ENCODE measurements around the gene NRG2. TPM values are rescaled to one million over a fixed set of nuclear protein-coding genes. Genes with fewer than 3 reads are reported as not detected.

The NRG2 gene
- total and polyA plus RNA-seq, 2 of the 8 experiments (the other 6 are each of a cell fraction or from before 2014, with no cell fraction given): 0.27 to 0.54 TPM

GRCh38 chr5:140027807-140028206 lies 15.3 kb downstream of the NRG2 start:
- Histone ChIP-seq H4K20me1 (replicated peaks in 1 of 2; ENCODE audit: control insufficient read depth in 1 of 2, insufficient read depth in 2 of 2, low read length in 2 of 2) (no peaks in the 10 kb centered on the region), H3K4me1 (replicated peaks in 1 of 4; ENCODE audit: control insufficient read depth in 3 of 4, insufficient read depth in 4 of 4, low read length in 3 of 4) (no peaks in the 10 kb centered on the region), H3K23me2 (ENCODE audit: low read depth, low read length) (no peaks in the 10 kb centered on the region), H3K79me2 (ENCODE audit: control insufficient read depth in 1 of 2, insufficient read depth in 2 of 2, low read length in 2 of 2) (no peaks in the 10 kb centered on the region), H2AFZ (ENCODE audit: low read length) (no peak overlapping the region), H4K91ac (replicated peaks; ENCODE audit: insufficient read length, low read length) (no peak overlapping the region), H4K8ac (ENCODE audit: extremely low read depth, insufficient read depth, low read length) (no peak overlapping the region), H2BK20ac (ENCODE audit: low read length) (no peak overlapping the region), H3K9me3 (ENCODE audit: insufficient read depth in 2 of 2, low read depth in 1 of 2, low read length in 1 of 2) (no peaks in the 10 kb centered on the region), H3K36me3 (ENCODE audit: control insufficient read depth in 2 of 4, insufficient read depth in 4 of 4, low read length in 3 of 4) (no peaks in the 10 kb centered on the region), H2BK15ac (ENCODE audit: low read length) (no peak overlapping the region), H2BK5ac (ENCODE audit: low read depth, low read length) (no peak overlapping the region), H3K56ac (replicated peaks; ENCODE audit: insufficient read length, low read depth, low read length) (no peak overlapping the region), H3K9ac (replicated peaks in 1 of 4; ENCODE audit: extremely low read depth in 1 of 4, low read depth in 3 of 4, low read length in 3 of 4) (no peak overlapping the region), H3K4me3 (ENCODE audit: extremely low read depth in 1 of 4, insufficient read depth in 2 of 4, low read depth in 3 of 4, low read length in 4 of 4) (no peak overlapping the region), H2BK120ac (replicated peaks; ENCODE audit: low read depth, low read length) (no peak overlapping the region), H3K14ac (ENCODE audit: insufficient read length) (no peak overlapping the region), H3K23ac (ENCODE audit: insufficient read length) (no peak overlapping the region), H4K5ac (ENCODE audit: insufficient read length, low read depth, low read length) (no peak overlapping the region), H3K27me3 (replicated peaks in 1 of 4; ENCODE audit: control insufficient read depth in 3 of 4, extremely low read depth in 1 of 4, insufficient read depth in 3 of 4, low read length in 3 of 4) (no peaks in the 10 kb centered on the region; a peak in 2 of 7 replicates), H3K4ac (replicated peaks; ENCODE audit: insufficient read length, low read depth, low read length) (no peak overlapping the region), H2BK12ac (ENCODE audit: low read depth, low read length) (no peak overlapping the region), H2AK5ac (ENCODE audit: low read depth, low read length) (no peak overlapping the region), H3K79me1 (ENCODE audit: low read depth, low read length) (no peaks in the 10 kb centered on the region), H3K4me2 (ENCODE audit: insufficient read depth in 1 of 2, low read depth in 2 of 2, low read length in 2 of 2) (no peak overlapping the region), H3K27ac (ENCODE audit: low read depth, low read length) (no peak overlapping the region), H3K18ac (ENCODE audit: extremely low read depth, low read length) (no peak overlapping the region)
- TF ChIP-seq SUZ12 (IDR thresholded peaks at IDR 0.05; ENCODE audit: low read length) (no peak), EZH2 (IDR thresholded peaks at IDR 0.05; ENCODE audit: low read depth, low read length, severe bottlenecking) (no peak), YY1 (IDR thresholded peaks at IDR 0.05; ENCODE audit: low read depth, low read length) (no peak), RXRA (IDR thresholded peaks at IDR 0.05; ENCODE audit: insufficient read depth, low read depth, low read length) (no peak)
- TF ChIP-seq, protein P1, sequence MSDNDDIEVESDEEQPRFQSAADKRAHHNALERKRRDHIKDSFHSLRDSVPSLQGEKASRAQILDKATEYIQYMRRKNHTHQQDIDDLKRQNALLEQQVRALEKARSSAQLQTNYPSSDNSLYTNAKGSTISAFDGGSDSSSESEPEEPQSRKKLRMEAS (IDR thresholded peaks at IDR 0.05): no peak
- ChIA-PET POLR2A (ENCODE audit: partially characterized antibody) (no interaction called here), CTCF (ENCODE audit: partially characterized antibody) (interaction anchor here (0.9 to 1.9 kb wide), 2 partner anchors 15 to 178 kb away, joined by 3 to 5 read pairs; partner anchors contain the start of gene NRG2)
- FAIRE-seq (no peak), DNase-seq (ENCODE audit: low read depth in 1 of 2, low spot score in 2 of 2) (no peak)
- 88% methylated on average over 2 of the region's 2 CpGs; no CpG with 5 or more reads in 1 of the 2 experiments for WGBS, 2 experiments (ENCODE audit: extremely low coverage in 1 of 2, insufficient coverage in 1 of 2, insufficient read length in 1 of 2, insufficient replicate concordance in 2 of 2, low coverage in 1 of 2, low lambda C conversion rate in 2 of 2, missing lambda C conversion rate in 1 of 2)

Measured in H1 (cell line).